PFSK-1 (cell line): ENCODE data around the gene FANK1.

ENCODE experiments used
- POLR2AphosphoS5 ChIP-seq: IDR thresholded peaks from 2 replicates; pipeline ENCODE4 v1.6.1; 2012; ENCODE audit warnings: low read depth, mild to moderate bottlenecking, control low read depth, low read length, moderate library complexity
- REST ChIP-seq, 2 experiments: IDR thresholded peaks; 2 replicates each; pipeline versions ENCODE4 v1.6.1 to v1.8.0; 2011 to 2012; ENCODE audit warnings: low read depth in 2 of 2, low read length in 2 of 2, control low read depth in 1 of 2, inconsistent platforms in 1 of 2, mild to moderate bottlenecking in 1 of 2, moderate library complexity in 1 of 2; ENCODE audit not compliant: insufficient read depth in 1 of 2

GRCh38 chr10:125964558-125964957, 68.2 kb downstream of the FANK1 start:
- TF ChIP-seq REST (IDR thresholded peaks at IDR 0.05; ENCODE audit: insufficient read depth in 1 of 2, low read depth in 2 of 2, low read length in 2 of 2) (no peak), POLR2AphosphoS5 (no peak)
